Stimulated activated CD8-positive, alpha-beta memory T cell treated with anti-CD3 and anti-CD28 coated beads, Interleukin-4, amount 100 ng/mL, for 1 hour (primary cell): ENCODE data around the gene ZNF610.
"Not testable (repeated sequence)": the region's sequence is repeated elsewhere in the genome, so short reads cannot be mapped to it uniquely, and the experiment has no call there.

Experiments
- DNase-seq, 2 donors: peaks; one replicate each; pipeline ENCODE4 v3.0.0-alpha.2; 2020; ENCODE audit warnings: low read depth in 2 of 2, low spot score in 1 of 2

Gene ZNF610

GRCh38 chr19:52336117-52336790 lies at the start of gene ZNF610:
ZNF610 (plus strand) TSS chr19:52336243; CDS start chr19:52349173, 12,930 bp downstream.
- peak; percentile 64 to 75 for DNase-seq

DNA sequence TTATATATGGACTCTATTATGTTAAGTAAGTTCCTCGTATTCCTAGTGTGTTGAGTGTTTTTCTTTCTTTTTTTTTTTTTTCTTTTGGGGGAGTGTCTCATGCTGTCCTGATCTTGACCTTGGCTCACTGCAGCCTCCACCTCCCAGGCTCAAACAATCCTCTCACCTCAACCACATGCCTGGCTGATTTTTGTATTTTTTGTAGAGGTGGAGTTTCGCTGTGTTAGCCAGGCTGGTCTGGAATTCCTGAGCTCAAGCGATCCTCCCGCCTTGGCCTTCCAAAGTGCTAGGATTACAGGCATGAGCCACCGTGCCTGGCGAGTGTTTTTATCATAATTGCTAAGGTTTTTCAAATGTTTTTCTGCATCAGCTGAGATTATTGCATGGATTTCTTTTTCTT lies 49.8 kb upstream of the ZNF610 start:
- DNase-seq: no peak

GRCh38 chr19:52291781-52292180 lies 44.3 kb upstream of the ZNF610 start:
- DNase-seq: no peak

DNA sequence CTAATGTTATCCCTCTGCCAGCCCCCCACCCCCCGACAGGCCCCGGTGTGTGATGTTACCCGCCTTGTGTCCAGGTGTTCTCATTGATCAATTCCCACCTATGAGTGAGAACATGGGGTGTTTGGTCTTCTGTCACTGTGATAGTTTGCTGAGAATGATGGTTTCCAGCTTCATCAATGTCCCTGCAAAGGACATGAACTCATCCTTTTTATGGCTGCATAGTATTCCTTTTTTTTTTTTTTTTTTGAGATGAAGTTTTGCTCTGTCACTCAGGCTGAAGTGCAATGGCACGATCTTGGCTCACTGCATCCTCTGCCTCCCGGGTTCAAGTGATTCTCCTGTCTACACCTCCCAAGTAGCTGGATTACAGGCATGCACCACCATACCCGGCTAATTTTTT lies 43.1 kb upstream of the ZNF610 start:
- DNase-seq: not testable (repeated sequence)

DNA sequence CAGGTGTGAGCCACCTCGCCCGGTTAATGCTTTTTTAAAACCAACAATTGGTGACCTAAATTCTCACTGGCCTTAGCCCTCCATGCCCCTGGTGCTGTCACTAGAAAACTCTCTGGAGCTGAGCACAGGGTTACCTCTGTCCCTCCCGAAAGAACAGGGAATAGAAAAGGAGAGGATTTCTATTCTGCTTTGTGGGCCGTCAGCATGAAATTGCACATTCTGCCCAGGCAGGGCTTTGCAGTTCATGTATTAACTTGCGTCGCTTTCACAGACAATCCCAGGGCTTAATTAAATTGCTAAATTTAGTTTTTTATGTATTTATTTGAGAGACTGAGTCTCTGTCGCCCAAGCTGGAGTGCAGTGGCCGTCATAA lies 39.7 kb upstream of the ZNF610 start:
- DNase-seq: no peak

DNA sequence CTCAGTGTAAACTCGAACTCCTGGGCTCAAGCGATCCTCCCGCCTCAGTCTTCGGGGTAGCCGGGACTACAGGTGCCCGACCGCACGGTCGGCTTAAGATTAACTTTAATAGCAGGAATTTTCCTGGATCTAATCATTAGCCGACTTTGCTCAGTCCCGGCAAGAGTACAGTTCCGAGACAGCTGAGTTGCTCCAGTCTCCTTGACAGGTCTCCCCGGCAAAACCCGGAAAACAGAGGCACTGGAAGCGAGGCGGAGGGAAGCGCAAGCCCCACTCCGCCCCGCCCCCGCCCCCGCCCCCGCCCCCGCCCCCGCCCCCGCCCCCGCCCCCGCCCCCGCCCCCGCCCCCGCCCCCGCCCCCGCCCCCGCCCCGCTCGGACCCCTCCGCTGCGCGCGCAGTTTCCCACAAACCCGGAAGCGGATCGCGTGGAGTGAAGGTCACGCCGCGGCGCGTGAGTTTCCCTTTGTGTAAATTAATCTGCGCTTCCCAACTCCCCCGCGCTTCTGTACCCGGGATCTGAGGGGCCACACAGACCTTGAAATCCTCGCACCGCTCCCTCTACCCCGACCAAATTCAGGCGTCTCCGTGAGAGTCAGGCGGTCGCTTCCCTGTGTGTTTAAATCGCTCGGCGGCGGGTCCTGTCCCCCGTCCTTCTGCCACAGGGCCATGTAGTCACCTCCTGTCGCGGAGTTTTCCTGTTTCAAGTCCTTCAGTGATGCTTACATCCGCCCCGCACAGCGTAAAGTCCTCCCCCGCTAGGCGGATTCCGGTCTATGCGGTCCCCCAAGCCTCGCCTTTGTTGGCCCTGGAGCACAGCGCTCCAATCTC lies 39.1 kb upstream of the ZNF610 start, which contains the start of gene ZNF480:
TSS of gene ZNF480 (plus strand) at position 397 of the 828 bp plus-strand sequence. CDS start 3,244 bp downstream, outside the sequence.
- peak; percentile 79 to 89 for DNase-seq

DNA sequence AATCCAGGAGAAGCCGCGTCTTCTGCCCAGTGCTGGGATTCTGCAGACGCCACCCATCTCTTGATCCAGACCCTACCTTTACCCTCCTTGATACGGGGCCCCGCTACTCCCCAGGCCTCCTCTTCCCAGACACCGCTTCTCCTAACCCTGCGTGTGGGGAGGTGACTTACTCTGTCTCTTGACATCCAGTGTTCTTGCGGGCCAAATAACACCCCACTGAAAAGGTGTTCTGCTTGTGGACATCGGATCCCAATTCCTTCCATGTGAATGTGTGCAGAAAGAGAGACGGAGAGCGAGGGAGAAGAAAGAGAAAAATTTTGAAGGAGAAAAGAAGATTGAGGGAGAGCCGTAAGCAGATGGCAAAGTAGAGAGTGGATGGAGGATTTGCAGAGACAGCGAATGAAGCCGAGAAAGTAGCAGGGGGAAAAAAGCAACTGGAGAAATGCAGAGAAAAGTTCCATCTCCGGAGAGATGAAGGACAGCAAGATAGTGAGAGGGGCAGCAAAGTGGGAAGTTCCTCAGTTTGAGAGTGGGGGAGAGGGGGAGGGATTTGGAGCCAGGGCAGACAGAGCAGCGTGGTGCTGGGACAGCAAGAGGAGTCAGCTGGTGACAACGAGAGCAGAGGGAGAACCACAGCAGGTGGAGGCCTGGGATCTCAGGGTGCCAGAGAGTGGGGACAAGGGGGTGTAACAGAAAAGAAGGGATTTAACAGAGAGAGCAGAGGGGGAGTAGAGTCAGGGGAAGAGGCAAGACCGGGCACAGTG lies 38.3 kb upstream of the ZNF610 start:
- DNase-seq: no peak

DNA sequence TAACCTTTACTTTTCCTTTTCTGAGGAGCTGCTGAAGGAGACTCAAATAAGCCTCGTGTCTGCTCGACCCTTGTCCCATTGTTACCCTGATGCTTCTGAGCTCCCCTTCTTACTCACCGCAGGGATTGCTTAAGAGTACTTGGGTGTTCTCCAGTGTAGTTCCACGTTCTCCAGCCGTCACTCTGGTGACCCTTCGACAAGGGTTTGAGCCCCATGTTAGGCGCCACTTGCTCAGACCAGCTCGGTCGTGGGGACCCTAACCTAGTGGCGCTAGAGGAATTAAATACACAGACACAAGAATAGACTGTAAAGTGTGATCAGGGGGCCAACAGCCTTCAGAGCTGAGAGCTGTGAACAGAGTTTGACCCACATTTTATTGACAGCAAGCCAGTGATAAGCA lies 28.8 kb upstream of the ZNF610 start:
- DNase-seq: no peak

- no peak for DNase-seq
Measured at GRCh38 chr19:52322429-52322828, 13.6 kb upstream of the ZNF610 start.

DNA sequence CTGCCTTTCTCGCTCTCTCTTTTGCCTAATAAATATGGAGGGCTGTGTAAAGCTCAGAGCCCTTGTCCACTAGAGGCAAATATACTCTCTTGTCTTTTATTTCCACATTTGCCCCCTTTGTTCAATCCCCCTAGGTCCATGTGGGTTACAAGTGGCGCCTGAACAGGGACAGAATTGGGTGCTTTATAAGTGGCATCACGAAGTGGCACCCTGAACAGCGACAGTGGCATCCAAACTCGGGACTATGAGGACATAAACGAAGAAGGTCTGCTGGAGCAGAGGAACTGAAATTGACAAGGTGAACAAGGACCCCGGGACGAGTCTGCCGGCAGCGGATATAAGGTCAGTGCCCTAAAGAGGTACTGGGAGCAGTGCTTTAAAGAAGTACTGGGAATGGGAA lies 4.3 kb upstream of the ZNF610 start:
- no peak for DNase-seq

DNA sequence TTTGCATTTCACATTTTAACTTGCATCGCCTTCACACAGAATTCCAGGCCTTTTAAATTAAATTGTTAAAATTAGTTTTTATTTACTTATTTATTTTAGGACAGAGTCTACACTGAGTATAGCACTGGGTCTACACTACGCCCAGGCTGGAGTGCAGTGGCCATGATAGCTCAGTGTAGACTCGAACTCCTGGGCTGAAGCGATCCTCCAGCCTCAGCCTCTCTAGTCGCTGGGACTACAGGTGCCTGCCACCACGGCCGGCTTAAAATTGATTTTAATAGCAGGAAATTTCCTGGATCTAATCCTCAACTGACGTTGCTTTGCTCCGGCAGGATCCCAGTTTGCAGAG lies 301 bp upstream of the ZNF610 start:
- no peak for DNase-seq

DNA sequence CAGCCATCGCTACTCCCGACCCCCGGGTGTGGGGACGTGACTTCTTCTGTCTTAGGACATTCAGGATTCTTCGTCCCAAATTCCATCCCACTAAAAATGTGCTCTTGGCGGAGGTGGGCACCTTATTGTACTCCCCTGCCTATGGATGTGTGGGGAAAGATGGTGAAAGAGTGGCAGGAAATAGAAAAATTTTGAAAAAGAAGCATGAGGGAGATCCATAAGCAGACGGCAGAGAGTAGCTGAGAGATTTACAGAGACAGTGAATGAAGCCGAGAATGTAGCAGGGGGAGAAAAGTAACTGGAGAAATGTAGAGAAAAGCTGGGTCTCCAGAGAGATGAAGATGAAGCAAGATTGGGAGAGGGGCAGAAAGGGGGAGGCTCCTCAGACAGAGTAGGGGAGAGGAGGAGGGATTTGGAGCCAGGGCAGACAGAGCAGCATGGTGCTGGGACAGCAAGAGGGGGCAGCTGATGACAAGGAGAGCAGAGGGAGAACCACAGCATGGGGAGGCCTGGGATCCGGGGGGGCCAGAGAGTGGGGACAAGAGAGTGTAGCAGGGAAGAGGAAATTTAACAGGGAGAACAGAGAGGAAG lies 843 bp downstream of the ZNF610 start:
- DNase-seq: no peak

GRCh38 chr19:52339022-52339421 lies 3.0 kb downstream of the ZNF610 start:
- not testable (repeated sequence) for DNase-seq

DNA sequence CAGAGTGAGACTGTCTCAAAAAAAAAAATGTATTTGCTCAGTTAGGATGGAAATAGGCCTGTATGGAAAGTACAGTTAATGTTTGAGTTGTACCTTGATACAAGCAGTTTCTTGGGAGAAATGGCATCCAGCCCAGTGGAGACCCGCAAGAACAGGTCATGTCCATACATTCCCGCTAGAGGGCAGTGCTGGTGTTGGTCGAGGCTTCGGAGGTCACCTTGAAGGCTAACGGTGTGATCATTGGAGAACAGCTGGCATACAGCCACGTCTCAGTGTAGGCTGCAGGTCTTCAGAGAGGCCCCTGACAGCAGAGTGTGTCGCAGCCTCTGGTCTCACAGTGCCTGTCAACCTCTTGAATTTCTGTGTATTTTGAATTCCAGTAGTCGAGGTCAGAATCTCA lies 7.5 kb downstream of the ZNF610 start:
- peak in 1 of 2 donors; percentile 19 for DNase-seq

DNA sequence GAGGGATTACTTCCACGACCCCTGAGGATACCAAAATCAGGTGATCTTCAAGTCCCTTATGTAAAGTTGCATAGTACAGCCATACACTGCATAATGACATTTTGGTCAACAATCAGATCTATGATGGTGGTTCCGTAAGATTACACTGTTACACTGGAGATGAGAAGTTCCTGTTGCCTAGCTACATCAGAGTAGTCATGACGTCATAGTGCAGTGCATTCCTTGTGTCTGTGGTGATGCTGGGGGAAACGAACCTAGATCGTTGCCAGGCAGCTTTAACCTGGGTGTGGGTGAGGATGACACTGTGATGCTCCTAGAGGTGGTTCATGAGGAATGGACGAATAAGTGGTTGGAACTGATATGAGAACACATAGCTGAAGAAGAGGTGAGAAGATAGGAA lies 9.1 kb downstream of the ZNF610 start:
- DNase-seq: no peak

GRCh38 chr19:52351512-52351911 lies 15.5 kb downstream of the ZNF610 start:
- DNase-seq: no peak

- DNase-seq: no peak
Measured at GRCh38 chr19:52366414-52366824, 30.4 kb downstream of the ZNF610 start.

GRCh38 chr19:52369559-52370340 lies 33.7 kb downstream of the ZNF610 start, which contains the start of gene ZNF880:
ZNF880 (plus strand) TSS chr19:52369923; CDS start chr19:52369966, 43 bp downstream.
- peak; percentile 84 to 85 for DNase-seq

GRCh38 chr19:52370341-52370710 lies 34.3 kb downstream of the ZNF610 start:
- DNase-seq: no peak

DNA sequence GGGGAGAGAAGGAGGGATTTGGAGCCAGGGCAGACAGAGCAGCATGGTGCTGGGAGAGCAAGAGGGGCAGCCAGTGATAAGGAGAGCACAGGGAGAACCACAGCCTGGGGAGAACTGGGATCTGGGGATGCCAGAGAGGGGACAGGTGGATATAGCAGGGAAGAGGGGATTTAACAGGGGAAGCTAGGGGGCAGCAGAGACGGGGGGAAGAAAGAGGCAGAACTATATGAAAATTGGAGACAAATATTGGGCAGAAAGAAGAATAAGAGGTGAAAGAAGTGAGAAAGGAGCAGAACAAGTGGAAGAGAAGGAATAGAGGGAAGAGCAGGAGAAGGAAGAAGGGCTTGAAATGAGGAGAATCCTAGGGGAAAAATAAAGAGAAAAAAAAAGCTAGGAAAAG lies 55.1 kb downstream of the ZNF610 start:
- no peak for DNase-seq
